ENCODE measurements around the gene CEP72. TPM values are rescaled to one million over a fixed set of nuclear protein-coding genes. Genes with fewer than 3 reads are reported as not detected.
A peak's percentile ranks its signal among the peaks of the same experiment; 100 is the strongest.

The CEP72 gene
- total RNA-seq, 5 donors from 2014 or later (not counting 1 experiment from before 2014, with no cell fraction given): 13.9 to 25.8 (median 23.6) TPM

- Mint-ChIP-seq H3K9me3 (no peaks in the 10 kb centered on the region), H3K27me3 (peaks cover 46 to 51% of the 10 kb centered on the region in 2 donors), H3K4me1 (peaks cover 3 to 5% (median 3%) of the 10 kb centered on the region in 3 donors), H3K36me3 (no peaks in the 10 kb centered on the region), H3K4me3 (no peak overlapping the region), H3K27ac (no peak overlapping the region)
- no peak for ATAC-seq (replicated peaks in 1 of 4)
- CTCF ChIA-PET: no interaction called here
- Histone ChIP-seq H3K9me3 (no peaks in the 10 kb centered on the region), H3K27me3 (replicated peaks in 1 of 2; ENCODE audit: control insufficient read depth in 2 of 2, extremely low read depth in 1 of 2, insufficient read depth in 2 of 2, low read length in 1 of 2) (peaks cover 11 to 27% of the 10 kb centered on the region in 2 experiments), H3K27ac (ENCODE audit: low read length) (no peak overlapping the region), H3K4me3 (ENCODE audit: control insufficient read depth in 1 of 2, extremely low read depth in 1 of 2, low read length in 1 of 2) (no peak overlapping the region), H3K36me3 (ENCODE audit: control insufficient read depth in 2 of 2, extremely low read depth in 1 of 2, insufficient read depth in 1 of 2, low read length in 1 of 2) (no peaks in the 10 kb centered on the region), H3K4me1 (ENCODE audit: control insufficient read depth in 1 of 2, extremely low read depth in 1 of 2, insufficient read depth in 2 of 2, low read length in 2 of 2) (peaks cover 0 to under 1% of the 10 kb centered on the region in 2 experiments)
- POLR2A ChIA-PET: no interaction called here
- WGBS (ENCODE audit: insufficient coverage): 77% methylated on average over 6 of the region's 8 CpGs
- DNase-seq: no peak
Observed at GRCh38 chr5:593511-593910, 18.6 kb upstream of the CEP72 start.

DNA sequence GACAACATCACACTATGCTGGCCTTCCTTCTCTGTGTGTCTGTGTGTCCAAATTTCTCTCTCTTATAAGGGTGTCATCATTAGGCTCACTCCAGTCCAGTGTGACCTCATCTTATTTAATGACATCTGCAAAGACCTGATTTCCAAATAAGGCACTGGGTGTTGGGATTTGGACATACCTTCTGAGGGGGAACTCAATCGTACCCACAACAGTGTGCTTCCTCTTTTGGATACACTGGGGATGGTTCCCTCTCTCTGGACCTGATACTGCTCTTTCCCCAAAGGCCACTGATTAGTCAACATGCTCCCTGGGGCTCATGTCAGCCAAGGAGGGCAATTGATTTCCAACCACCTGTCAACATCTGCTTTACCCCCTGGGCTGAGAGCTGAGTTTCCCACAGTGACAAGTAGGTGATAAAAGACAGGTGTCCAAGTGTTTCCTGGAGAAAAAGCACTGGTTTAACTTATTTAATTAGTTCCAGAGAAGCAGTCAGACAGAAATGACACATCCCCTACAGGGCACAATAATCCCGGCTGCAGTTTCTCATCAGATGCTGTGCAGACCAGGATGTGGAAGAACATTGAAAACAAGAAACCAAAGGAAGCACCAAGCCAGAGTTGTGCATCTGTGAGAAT lies 17.8 kb upstream of the CEP72 start:
- Mint-ChIP-seq H3K4me3 (no peak overlapping the region), H3K27ac (no peak overlapping the region), H3K9me3 (no peaks in the 10 kb centered on the region), H3K36me3 (no peaks in the 10 kb centered on the region), H3K4me1 (peaks cover 3 to 13% (median 6%) of the 10 kb centered on the region in 3 donors), H3K27me3 (peaks cover 47 to 51% of the 10 kb centered on the region in 2 donors)
- ChIA-PET POLR2A (no interaction called here), CTCF (no interaction called here)
- DNase-seq: no peak
- Histone ChIP-seq H3K27me3 (replicated peaks in 1 of 2; ENCODE audit: control insufficient read depth in 2 of 2, extremely low read depth in 1 of 2, insufficient read depth in 2 of 2, low read length in 1 of 2) (peaks cover 15 to 27% of the 10 kb centered on the region in 2 experiments), H3K27ac (ENCODE audit: low read length) (no peak overlapping the region), H3K4me3 (ENCODE audit: control insufficient read depth in 1 of 2, extremely low read depth in 1 of 2, low read length in 1 of 2) (no peak overlapping the region), H3K9me3 (no peaks in the 10 kb centered on the region), H3K4me1 (ENCODE audit: control insufficient read depth in 1 of 2, extremely low read depth in 1 of 2, insufficient read depth in 2 of 2, low read length in 2 of 2) (peaks cover 0 to 3% of the 10 kb centered on the region in 2 experiments), H3K36me3 (ENCODE audit: control insufficient read depth in 2 of 2, extremely low read depth in 1 of 2, insufficient read depth in 1 of 2, low read length in 1 of 2) (no peaks in the 10 kb centered on the region)
- ATAC-seq (replicated peaks in 1 of 4): no peak
- WGBS (ENCODE audit: insufficient coverage): no CpG with 5 or more reads among the region's 2 CpGs

GRCh38 chr5:595285-595875 lies 16.8 kb upstream of the CEP72 start:
- Histone ChIP-seq H3K27ac (ENCODE audit: low read length) (no peak overlapping the region), H3K27me3 (replicated peaks in 1 of 2; ENCODE audit: control insufficient read depth in 2 of 2, extremely low read depth in 1 of 2, insufficient read depth in 2 of 2, low read length in 1 of 2) (peaks cover 17 to 25% of the 10 kb centered on the region in 2 experiments), H3K36me3 (ENCODE audit: control insufficient read depth in 2 of 2, extremely low read depth in 1 of 2, insufficient read depth in 1 of 2, low read length in 1 of 2) (no peaks in the 10 kb centered on the region), H3K4me3 (ENCODE audit: control insufficient read depth in 1 of 2, extremely low read depth in 1 of 2, low read length in 1 of 2) (no peak overlapping the region), H3K9me3 (no peaks in the 10 kb centered on the region), H3K4me1 (ENCODE audit: control insufficient read depth in 1 of 2, extremely low read depth in 1 of 2, insufficient read depth in 2 of 2, low read length in 2 of 2) (peaks cover 0 to 3% of the 10 kb centered on the region in 2 experiments)
- ATAC-seq (replicated peaks in 1 of 4): no peak
- DNase-seq: no peak
- Mint-ChIP-seq H3K27ac (no peak overlapping the region), H3K4me1 (peaks cover 3 to 13% (median 6%) of the 10 kb centered on the region in 3 donors), H3K9me3 (no peaks in the 10 kb centered on the region), H3K27me3 (peaks cover 49% of the 10 kb centered on the region in 2 donors), H3K36me3 (no peaks in the 10 kb centered on the region), H3K4me3 (no peak overlapping the region)
- ChIA-PET CTCF (no interaction called here), POLR2A (no interaction called here)
- no CpG with 5 or more reads among the region's 3 CpGs for WGBS (ENCODE audit: insufficient coverage)

- no peak for DNase-seq
- 90% methylated on average over 2 of the region's 10 CpGs for WGBS (ENCODE audit: insufficient coverage)
- Histone ChIP-seq H3K4me1 (ENCODE audit: control insufficient read depth in 1 of 2, extremely low read depth in 1 of 2, insufficient read depth in 2 of 2, low read length in 2 of 2) (peaks cover 0 to 3% of the 10 kb centered on the region in 2 experiments), H3K9me3 (no peaks in the 10 kb centered on the region), H3K36me3 (ENCODE audit: control insufficient read depth in 2 of 2, extremely low read depth in 1 of 2, insufficient read depth in 1 of 2, low read length in 1 of 2) (no peaks in the 10 kb centered on the region), H3K27me3 (replicated peaks in 1 of 2; ENCODE audit: control insufficient read depth in 2 of 2, extremely low read depth in 1 of 2, insufficient read depth in 2 of 2, low read length in 1 of 2) (peaks cover 17 to 27% of the 10 kb centered on the region in 2 experiments), H3K4me3 (ENCODE audit: control insufficient read depth in 1 of 2, extremely low read depth in 1 of 2, low read length in 1 of 2) (no peak overlapping the region), H3K27ac (ENCODE audit: low read length) (no peak overlapping the region)
- H3K36me3 Mint-ChIP-seq: no peaks in the 10 kb centered on the region
- H3K4me3 Mint-ChIP-seq: peak overlapping the region in 1 of 3 donors; percentile 33
- H3K4me1 Mint-ChIP-seq: peaks cover 3 to 13% (median 6%) of the 10 kb centered on the region in 3 donors
- ChIA-PET CTCF (no interaction called here), POLR2A (no interaction called here)
- H3K9me3 Mint-ChIP-seq: no peaks in the 10 kb centered on the region
- H3K27me3 Mint-ChIP-seq: peaks cover 30 to 41% of the 10 kb centered on the region in 2 donors
- H3K27ac Mint-ChIP-seq: no peak overlapping the region
- ATAC-seq (replicated peaks in 1 of 4): no peak
Observed at GRCh38 chr5:597871-598563, 14.1 kb upstream of the CEP72 start.

DNA sequence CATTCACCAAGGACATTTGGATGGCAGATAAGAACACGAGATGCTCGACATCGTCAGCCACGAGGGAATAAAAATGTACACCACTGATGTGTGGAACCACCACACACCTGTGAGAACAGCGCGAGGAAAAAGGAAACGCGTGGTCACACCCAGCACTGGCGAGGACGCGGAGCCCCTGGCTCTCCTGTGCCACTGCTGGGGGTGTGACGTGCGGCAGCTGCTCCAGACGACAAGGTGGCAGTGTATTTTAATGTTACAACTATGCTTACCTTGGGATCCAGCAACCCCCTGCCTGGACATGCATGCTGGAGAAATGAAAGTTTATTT lies 13.6 kb upstream of the CEP72 start:
- Histone ChIP-seq H3K4me1 (ENCODE audit: control insufficient read depth in 1 of 2, extremely low read depth in 1 of 2, insufficient read depth in 2 of 2, low read length in 2 of 2) (peaks cover 0 to 3% of the 10 kb centered on the region in 2 experiments), H3K27me3 (replicated peaks in 1 of 2; ENCODE audit: control insufficient read depth in 2 of 2, extremely low read depth in 1 of 2, insufficient read depth in 2 of 2, low read length in 1 of 2) (peaks cover 17 to 27% of the 10 kb centered on the region in 2 experiments), H3K27ac (ENCODE audit: low read length) (no peak overlapping the region), H3K9me3 (no peaks in the 10 kb centered on the region), H3K4me3 (ENCODE audit: control insufficient read depth in 1 of 2, extremely low read depth in 1 of 2, low read length in 1 of 2) (no peak overlapping the region), H3K36me3 (ENCODE audit: control insufficient read depth in 2 of 2, extremely low read depth in 1 of 2, insufficient read depth in 1 of 2, low read length in 1 of 2) (no peaks in the 10 kb centered on the region)
- WGBS (ENCODE audit: insufficient coverage): 10% methylated on average over 12 of the region's 14 CpGs
- Mint-ChIP-seq H3K4me1 (peaks cover 3 to 13% (median 6%) of the 10 kb centered on the region in 3 donors), H3K36me3 (no peaks in the 10 kb centered on the region), H3K9me3 (no peaks in the 10 kb centered on the region), H3K27ac (no peak overlapping the region), H3K4me3 (peak overlapping the region in 1 of 3 donors; percentile 33), H3K27me3 (peaks cover 29 to 37% of the 10 kb centered on the region in 2 donors)
- CTCF ChIA-PET: no interaction called here
- DNase-seq: no peak
- peak in 1 of 4 experiments; percentile 66 for ATAC-seq (replicated peaks in 1 of 4)
- POLR2A ChIA-PET: no interaction called here

DNA sequence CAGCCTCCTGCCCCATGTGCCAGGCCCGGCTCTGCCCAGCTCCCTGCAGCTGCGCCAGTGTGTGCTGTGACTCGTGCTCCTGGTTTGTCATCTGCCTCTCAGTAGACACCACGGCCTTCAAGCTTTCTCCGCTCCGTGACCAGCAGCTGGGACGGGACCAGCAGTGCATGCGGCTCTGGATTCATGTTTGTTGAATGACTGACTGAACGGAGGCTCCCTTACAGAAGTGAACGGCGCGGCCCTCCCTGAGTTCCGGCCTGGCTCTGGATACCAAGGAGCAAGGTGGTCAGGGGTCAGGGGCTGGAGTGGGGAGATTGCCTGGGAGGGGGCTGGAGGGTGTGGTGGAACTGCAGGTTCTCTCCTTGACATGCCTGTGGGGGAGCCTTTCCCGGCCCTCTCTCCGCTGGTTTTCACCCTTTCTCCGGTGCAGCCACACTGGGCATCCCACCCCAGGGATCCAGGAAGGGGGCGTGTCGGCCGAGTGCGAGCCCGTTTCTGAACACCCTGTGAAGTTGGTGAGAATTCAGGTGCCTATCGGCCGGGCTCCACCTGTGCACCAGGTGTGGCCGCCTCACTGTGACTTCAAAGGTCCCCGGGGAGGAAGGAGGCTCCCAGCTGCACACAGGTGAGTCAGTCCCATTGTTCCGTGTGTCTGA lies 11.1 kb upstream of the CEP72 start:
- ATAC-seq (replicated peaks in 1 of 4): no peak
- WGBS (ENCODE audit: insufficient coverage): 79% methylated on average over 22 of the region's 26 CpGs

More for the DNA sequence above, 11.1 kb upstream of the CEP72 start:
- peaks cover 20 to 38% of the 10 kb centered on the region in 2 donors for H3K27me3 Mint-ChIP-seq
- H3K27ac Mint-ChIP-seq: no peak overlapping the region
- CTCF ChIA-PET: no interaction called here
- no peak for DNase-seq
- peaks cover 3 to 13% (median 6%) of the 10 kb centered on the region in 3 donors for H3K4me1 Mint-ChIP-seq
- H3K36me3 ChIP-seq (ENCODE audit: control insufficient read depth in 2 of 2, extremely low read depth in 1 of 2, insufficient read depth in 1 of 2, low read length in 1 of 2): no peaks in the 10 kb centered on the region
- POLR2A ChIA-PET: no interaction called here
- no peaks in the 10 kb centered on the region for H3K9me3 ChIP-seq
- H3K27ac ChIP-seq (ENCODE audit: low read length): no peak overlapping the region
- no peak overlapping the region for H3K4me3 ChIP-seq (ENCODE audit: control insufficient read depth in 1 of 2, extremely low read depth in 1 of 2, low read length in 1 of 2)
- H3K9me3 Mint-ChIP-seq: no peaks in the 10 kb centered on the region
- H3K4me1 ChIP-seq (ENCODE audit: control insufficient read depth in 1 of 2, extremely low read depth in 1 of 2, insufficient read depth in 2 of 2, low read length in 2 of 2): peaks cover 0 to 3% of the 10 kb centered on the region in 2 experiments
- peaks cover 11 to 42% of the 10 kb centered on the region in 2 experiments for H3K27me3 ChIP-seq (replicated peaks in 1 of 2; ENCODE audit: control insufficient read depth in 2 of 2, extremely low read depth in 1 of 2, insufficient read depth in 2 of 2, low read length in 1 of 2)
- H3K36me3 Mint-ChIP-seq: no peaks in the 10 kb centered on the region
- H3K4me3 Mint-ChIP-seq: no peak overlapping the region

All from T-cell (primary cell).